MG63 (cell line): ENCODE results near the gene POU3F3. TPM values are rescaled to one million over a fixed set of nuclear protein-coding genes. Genes with fewer than 3 reads are reported as not detected.
A peak's percentile ranks its signal among the peaks of the same experiment; 100 is the strongest.

Experiments
- DNase-seq: peaks from one replicate; pipeline ENCODE4 v3.0.0-alpha.2; 2020
- H3K27me3 ChIP-seq: fragments of 250-450 bp; sonication (Bioruptor Pico); 2 replicates; pipeline ENCODE4 v1.5.1; 2020; ENCODE audit warnings: mild to moderate bottlenecking, moderate library complexity
- H3K36me3 ChIP-seq: fragments of 250-450 bp; sonication (Bioruptor Pico); 2 replicates; pipeline ENCODE4 v1.5.1; 2020; ENCODE audit warnings: mild to moderate bottlenecking, moderate library complexity
- H3K4me3 ChIP-seq: fragments of 250-450 bp; sonication (Bioruptor Pico); 2 replicates; pipeline ENCODE4 v1.5.1; 2020; ENCODE audit warnings: mild to moderate bottlenecking, moderate library complexity
- H3K9me3 ChIP-seq: fragments of 250-450 bp; sonication (Bioruptor Pico); 2 replicates; pipeline ENCODE4 v1.5.1; 2020; ENCODE audit warnings: mild to moderate bottlenecking, moderate library complexity
- total RNA-seq: library from RNA; depleted of rRNA; stranded (reverse); fragments of >200 nt; shearing (Covaris generic); gene quantifications from 2 replicates; pipeline ENCODE4 v1.2.3, GENCODE V29; 2014; ENCODE audit warnings: low replicate concordance

POU3F3 gene
- total RNA-seq, 1 experiment from 2014 or later, result not detected

- Histone ChIP-seq H3K27me3 (peaks cover 75% of the 10 kb centered on the region), H3K9me3 (no peaks in the 10 kb centered on the region), H3K4me3 (no peak overlapping the region), H3K36me3 (no peaks in the 10 kb centered on the region)
- no peak for DNase-seq
These were observed 8.9 kb upstream of the POU3F3 start for GRCh38 chr2:104844807-104845551.

GRCh38 chr2:104845552-104845931, 8.4 kb upstream of the POU3F3 start:
- no peak for DNase-seq
- H3K4me3 ChIP-seq, result no peak overlapping the region
- no peaks in the 10 kb centered on the region for H3K36me3 ChIP-seq
- H3K9me3 ChIP-seq, result no peaks in the 10 kb centered on the region
- H3K27me3 ChIP-seq, result peaks cover 80% of the 10 kb centered on the region

- H3K9me3 ChIP-seq, result no peaks in the 10 kb centered on the region
- no peak overlapping the region for H3K4me3 ChIP-seq
- H3K36me3 ChIP-seq, result no peaks in the 10 kb centered on the region
- DNase-seq, result no peak
- peaks cover 81% of the 10 kb centered on the region for H3K27me3 ChIP-seq
These were observed 7.7 kb upstream of the POU3F3 start for GRCh38 chr2:104845946-104846785.

GRCh38 chr2:104846786-104847585, 6.9 kb upstream of the POU3F3 start:
- H3K36me3 ChIP-seq, result no peaks in the 10 kb centered on the region
- H3K27me3 ChIP-seq, result peaks cover 84% of the 10 kb centered on the region
- no peak overlapping the region for H3K4me3 ChIP-seq
- DNase-seq, result no peak
- no peaks in the 10 kb centered on the region for H3K9me3 ChIP-seq

GRCh38 chr2:104847586-104848160, 6.2 kb upstream of the POU3F3 start:
- H3K27me3 ChIP-seq, result peaks cover 82% of the 10 kb centered on the region
- H3K9me3 ChIP-seq, result no peaks in the 10 kb centered on the region
- no peaks in the 10 kb centered on the region for H3K36me3 ChIP-seq
- no peak for DNase-seq
- no peak overlapping the region for H3K4me3 ChIP-seq

- peaks cover 83% of the 10 kb centered on the region for H3K27me3 ChIP-seq
- no peak overlapping the region for H3K4me3 ChIP-seq
- no peaks in the 10 kb centered on the region for H3K9me3 ChIP-seq
- H3K36me3 ChIP-seq, result no peaks in the 10 kb centered on the region
- no peak for DNase-seq
These were observed 5.4 kb upstream of the POU3F3 start for GRCh38 chr2:104848526-104848925.

- Histone ChIP-seq H3K36me3 (no peaks in the 10 kb centered on the region), H3K27me3 (peaks cover 82% of the 10 kb centered on the region), H3K9me3 (no peaks in the 10 kb centered on the region), H3K4me3 (no peak overlapping the region)
- no peak for DNase-seq
These were observed 4.8 kb upstream of the POU3F3 start for GRCh38 chr2:104849101-104849500.

- peak; percentile 52 for DNase-seq
- Histone ChIP-seq H3K4me3 (no peak overlapping the region), H3K36me3 (no peaks in the 10 kb centered on the region), H3K9me3 (no peaks in the 10 kb centered on the region), H3K27me3 (peaks cover 82% of the 10 kb centered on the region)
These were observed 4.2 kb upstream of the POU3F3 start for GRCh38 chr2:104849618-104850141.

- DNase-seq, result no peak
- Histone ChIP-seq H3K9me3 (no peaks in the 10 kb centered on the region), H3K27me3 (peaks cover 75% of the 10 kb centered on the region), H3K36me3 (no peaks in the 10 kb centered on the region), H3K4me3 (no peak overlapping the region)
These were observed 3.3 kb upstream of the POU3F3 start for GRCh38 chr2:104850361-104851290.

- Histone ChIP-seq H3K9me3 (no peaks in the 10 kb centered on the region), H3K4me3 (no peak overlapping the region), H3K27me3 (peaks cover 70% of the 10 kb centered on the region), H3K36me3 (no peaks in the 10 kb centered on the region)
- DNase-seq, result no peak
These were observed 2.4 kb upstream of the POU3F3 start for GRCh38 chr2:104851291-104852089.

GRCh38 chr2:104852090-104852666, 1.7 kb upstream of the POU3F3 start:
- Histone ChIP-seq H3K9me3 (no peaks in the 10 kb centered on the region), H3K36me3 (no peaks in the 10 kb centered on the region), H3K27me3 (peaks cover 68% of the 10 kb centered on the region), H3K4me3 (peak overlapping the region; percentile 23; the same call in 1 of the 2 replicates)
- DNase-seq, result no peak

- Histone ChIP-seq H3K4me3 (no peak overlapping the region; the same call in 1 of the 2 replicates), H3K27me3 (peaks cover 74% of the 10 kb centered on the region), H3K9me3 (no peaks in the 10 kb centered on the region), H3K36me3 (no peaks in the 10 kb centered on the region)
- no peak for DNase-seq
These were observed 744 bp downstream of the POU3F3 start for GRCh38 chr2:104854498-104855220.

GRCh38 chr2:104855221-104856085, 1.5 kb downstream of the POU3F3 start:
- no peaks in the 10 kb centered on the region for H3K9me3 ChIP-seq
- no peaks in the 10 kb centered on the region for H3K36me3 ChIP-seq
- H3K4me3 ChIP-seq, result no peak overlapping the region
- DNase-seq, result no peak
- peaks cover 74% of the 10 kb centered on the region for H3K27me3 ChIP-seq
